AG08395 (cell line): ENCODE data around the gene UAP1L1.

Experiments
- DNase-seq: peaks from one replicate; pipeline ENCODE4 v3.0.0; 2012; ENCODE audit warnings: mixed read lengths, low spot score

The UAP1L1 gene

DNA sequence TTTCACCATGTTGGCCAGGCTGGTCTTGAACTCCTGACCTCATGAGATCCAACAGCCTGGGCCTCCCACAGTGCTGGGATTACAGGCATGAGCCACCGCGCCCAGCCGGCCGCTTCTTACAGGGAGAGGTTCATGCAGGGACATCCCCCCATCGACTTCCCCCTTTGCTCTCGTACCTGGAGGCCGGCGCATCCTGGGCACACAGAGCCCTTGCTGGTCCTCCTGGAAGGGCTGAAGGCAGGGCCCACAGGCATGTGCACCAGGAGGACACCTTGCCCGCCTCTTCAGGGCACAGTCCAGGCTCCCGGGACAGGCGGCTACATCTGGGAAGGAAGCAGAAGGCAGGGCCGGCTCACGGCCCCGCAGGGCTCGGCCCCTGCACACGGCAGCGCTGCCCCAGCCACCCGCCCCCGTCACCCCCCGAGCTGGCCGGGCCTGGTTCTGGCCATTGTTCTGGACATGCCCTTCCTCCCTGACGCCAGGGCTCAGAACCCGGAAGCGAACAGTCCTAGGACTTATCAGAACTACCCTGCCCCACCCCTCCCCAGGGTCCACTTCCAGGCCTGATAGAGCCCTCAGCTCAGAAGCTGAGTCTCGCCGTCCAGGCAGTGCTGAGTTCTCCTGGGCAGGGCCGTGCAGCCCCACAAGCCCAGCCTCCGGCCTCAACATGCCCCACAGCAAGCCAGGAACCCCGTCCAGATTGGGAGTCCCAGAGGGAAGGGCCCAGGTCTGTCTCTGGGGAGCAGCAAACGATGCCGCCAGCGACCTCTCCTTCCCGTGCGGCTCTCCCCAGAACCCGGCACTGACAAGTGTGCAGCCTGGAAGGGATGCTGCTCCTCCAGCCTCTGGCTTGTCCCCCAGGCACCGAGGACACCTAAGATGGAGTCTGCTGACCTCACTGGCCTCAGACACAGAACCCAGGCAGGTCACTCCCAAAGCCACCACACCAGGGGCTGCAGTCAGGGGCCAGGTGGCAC lies 34.3 kb upstream of the UAP1L1 start:
- DNase-seq: no peak

DNA sequence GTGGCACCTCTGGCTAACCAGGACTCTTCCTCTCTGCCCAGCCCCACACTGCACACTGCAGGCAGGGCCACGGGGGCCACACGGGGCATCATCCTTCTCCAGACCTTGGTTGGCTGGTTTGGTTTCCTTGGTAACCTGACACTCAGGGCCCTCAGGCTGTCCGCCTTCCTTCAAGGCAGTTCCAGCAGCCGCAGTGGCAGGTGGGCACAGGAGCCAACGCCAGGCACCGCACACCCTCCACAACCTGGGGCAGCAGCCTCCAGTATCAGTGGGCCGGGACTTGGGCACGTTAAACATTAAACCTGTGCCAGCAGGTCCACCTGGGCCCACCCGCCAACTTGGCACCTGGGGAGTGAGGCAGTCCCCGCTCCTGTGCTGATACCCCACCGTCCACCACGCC lies 33.3 kb upstream of the UAP1L1 start:
- DNase-seq: no peak

DNA sequence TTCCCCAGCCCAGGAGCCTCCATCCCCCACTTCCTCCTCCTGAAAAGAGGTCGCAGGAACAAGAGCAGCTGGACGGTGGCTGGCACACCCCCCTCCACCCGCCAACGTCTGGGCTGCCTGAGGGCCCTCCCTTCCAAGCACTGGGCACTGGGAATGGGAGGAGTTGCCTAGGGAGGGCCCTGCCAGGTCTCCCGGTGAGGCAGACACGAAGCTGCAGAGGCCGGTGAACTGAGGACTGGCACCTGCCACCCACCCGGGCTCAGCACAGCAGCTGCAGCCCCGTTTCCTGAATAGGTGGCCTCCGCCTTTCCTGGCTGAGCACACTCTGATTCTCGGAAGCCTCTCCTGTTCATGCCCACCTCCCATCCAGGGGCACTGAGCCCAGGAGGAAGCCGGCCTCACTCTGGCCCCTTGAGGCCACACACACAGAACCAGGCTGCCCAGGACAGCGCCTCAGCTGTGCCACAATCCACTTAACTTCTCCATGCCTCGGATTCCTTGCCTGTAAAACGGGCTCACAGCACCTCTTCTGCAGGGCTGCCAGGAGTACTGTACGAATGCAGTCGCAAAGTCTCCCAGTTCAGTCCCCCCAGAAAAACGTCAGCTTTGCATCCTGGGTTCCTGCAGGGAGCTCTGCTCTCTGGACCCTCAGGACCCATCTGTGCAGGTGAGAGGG lies 32.7 kb upstream of the UAP1L1 start:
- no peak for DNase-seq

DNA sequence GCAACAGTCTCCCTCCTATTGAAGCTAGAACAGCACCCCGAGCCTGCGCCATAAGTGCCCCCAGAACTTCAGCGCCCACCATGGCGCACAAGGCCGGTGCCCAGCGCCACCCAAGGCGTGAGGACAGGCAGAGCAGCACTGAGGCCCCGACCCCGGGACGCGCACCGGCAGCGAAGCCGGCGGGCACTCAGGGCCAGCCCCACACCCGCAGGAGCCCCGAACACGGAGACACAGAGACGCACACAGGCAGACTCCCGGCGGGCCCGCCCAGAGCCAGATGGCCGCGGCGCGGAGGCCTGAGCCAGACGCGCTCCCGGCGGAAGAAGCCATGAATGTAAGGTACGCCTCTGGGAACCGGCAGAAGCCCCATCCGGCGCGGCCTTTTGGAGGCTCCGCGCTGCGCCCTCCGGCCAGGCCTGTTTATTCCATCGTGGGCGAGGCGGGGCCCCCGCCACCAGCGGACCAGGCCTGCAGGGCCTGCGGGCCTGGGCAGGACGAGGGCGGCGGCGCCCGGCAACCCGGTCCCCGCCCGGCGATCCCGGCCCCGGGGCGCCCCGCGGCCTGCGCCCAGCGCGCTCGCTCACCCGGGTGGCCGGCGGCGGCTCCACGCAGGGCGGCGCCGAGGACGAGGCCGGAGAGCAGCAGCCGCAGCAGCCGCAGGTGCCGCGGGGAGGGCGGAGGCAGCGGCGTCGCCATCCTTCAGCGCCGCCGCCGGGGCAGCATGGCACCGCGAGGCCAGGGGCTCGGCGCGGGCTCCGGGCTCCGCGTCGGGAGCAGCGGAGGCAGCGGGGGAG lies 31.8 kb upstream of the UAP1L1 start:
- peak; percentile 62 for DNase-seq

DNA sequence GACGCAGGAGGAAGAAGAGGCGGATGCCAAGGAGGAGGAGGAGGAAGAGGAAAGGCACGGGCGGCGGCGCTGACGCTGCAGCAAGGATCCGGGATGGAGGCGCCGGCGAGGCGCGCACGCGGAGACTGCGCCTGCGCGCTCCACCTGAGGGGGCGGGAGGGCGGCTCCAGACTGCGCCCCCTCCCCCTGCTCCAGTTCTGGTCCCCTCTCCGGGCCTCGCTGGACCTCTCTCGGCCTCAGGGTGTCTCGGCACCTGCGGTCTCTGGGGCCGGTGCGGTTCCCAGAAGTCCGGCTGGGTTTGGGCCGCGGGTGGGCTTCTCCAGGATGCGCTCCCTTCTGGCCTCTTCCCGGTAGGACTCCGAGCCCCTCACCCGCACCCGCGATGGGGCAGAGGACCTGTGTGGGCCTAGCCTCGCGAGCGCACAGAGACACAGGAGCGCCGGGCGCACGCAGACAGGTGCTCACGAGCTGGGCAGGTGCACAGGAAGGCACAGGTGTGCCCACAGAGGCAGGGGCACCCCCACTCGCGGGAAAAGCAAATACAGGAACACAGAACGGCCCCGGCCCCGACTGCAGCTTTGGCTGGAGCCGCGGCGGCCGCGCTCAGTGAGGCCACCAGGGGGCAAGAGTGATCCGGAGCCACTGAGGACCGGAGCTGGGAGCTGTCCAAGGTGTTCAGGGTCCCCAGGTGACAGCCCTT lies 31.1 kb upstream of the UAP1L1 start, which contains the start of gene NPDC1:
TSS of gene NPDC1 (minus strand) at position 90 of the 700 bp plus-strand sequence. CDS start 188 bp downstream, outside the sequence.
- DNase-seq: peak; percentile 91

DNA sequence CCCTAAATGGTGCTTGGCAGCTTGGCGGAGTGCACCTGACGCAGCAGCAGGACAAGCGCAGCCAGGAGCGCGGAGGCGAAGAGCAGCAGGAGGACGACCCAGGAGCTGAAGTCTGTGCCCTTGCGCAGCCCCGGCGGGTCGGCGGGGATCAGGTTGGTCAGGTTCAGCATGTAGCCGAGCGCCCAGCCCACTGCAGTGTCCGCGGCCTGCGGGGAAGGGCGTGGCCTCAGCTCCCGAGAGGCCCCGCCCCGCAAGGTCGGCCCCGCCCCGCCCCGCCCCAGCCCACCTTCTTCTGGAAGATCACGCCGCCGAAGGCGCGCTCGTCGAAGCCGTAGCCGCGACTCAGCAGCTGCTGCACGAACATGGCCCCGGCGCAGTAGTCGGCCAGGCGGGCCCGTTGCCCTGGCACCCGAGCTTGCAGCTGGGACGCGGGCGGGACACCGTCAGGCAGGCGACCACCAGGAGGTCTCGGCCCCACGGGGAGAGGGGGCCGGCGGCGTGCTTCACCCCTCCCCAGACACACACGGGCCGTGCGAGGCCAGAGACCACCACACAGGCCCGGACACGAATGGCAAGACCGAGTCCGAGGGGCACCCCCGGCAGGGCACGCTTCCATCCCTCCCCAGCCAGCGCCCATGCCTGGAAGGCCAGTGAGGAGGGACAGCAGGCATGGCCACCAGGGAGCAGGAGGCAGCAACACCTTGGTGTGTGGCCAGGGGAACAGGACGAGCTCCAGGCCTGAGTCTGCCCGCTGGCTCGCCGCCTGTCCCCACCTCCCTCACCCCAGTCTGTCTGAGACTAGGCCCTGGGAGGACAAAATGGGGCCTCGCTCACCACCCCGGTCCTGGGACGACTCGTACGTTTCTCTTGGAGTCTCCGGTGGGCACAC lies 28.4 kb upstream of the UAP1L1 start:
- no peak for DNase-seq

DNA sequence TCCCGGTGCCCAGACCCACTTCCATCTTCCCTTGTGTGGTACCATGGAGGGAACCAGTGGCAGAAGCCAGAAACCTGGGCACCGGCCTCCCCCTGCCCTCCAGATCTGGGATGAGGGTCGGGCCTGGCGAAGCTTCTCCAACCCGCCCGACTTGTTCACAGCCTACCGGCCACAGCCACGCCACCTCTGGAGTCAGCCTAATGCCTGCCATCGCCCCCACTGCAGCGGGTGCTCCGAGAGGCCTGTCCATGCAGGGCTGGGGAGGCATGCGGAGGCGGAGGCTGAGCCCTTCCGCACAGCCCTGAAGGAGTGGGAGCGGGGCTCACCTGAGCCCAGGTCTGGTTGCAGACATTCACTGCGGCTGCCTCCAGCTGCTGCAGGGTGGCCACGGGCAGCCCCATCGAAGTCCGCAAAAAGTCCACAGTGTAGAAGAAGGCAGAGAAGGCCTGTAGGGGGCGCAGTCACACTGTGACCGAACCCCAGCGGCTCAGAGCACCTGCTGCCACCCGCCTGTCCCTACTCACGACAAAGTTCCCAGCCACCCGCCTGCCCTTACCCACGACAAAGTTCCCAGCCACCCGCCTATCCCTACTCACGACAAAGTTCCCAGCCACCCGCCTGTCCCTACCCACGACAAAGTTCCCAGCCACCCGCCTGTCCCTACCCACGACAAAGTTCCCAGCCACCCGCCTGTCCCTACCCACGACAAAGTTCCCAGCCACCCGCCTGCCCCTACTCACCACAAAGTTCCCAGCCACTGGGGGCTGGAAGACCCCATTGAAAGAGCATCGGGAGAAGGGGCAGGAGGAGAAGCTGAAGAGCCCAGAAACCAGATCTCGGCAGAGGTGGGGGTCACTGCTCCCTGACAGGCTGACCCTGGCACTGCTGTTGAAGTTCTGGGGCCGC lies 27.5 kb upstream of the UAP1L1 start:
- DNase-seq: peak; percentile 55

DNA sequence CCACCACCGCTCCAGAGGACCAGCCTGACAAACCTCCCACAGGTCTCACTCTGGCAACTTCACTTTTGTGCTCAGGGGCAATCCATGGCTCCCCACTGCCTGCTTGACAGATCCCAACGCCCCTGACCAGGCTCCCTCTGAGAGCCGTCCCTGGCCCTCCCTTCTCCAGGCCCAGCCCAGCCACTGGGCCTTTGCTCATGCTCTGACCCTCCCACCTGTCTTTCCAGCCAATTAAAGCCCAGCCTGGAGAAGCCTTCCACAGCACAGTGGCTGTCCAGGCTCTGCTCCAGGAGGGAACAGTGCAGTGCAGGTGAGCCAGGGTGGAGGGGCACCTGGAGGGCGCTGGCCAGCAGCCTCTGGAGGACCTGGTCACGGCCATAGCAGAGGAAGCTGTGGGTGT lies 26.7 kb upstream of the UAP1L1 start:
- no peak for DNase-seq

DNA sequence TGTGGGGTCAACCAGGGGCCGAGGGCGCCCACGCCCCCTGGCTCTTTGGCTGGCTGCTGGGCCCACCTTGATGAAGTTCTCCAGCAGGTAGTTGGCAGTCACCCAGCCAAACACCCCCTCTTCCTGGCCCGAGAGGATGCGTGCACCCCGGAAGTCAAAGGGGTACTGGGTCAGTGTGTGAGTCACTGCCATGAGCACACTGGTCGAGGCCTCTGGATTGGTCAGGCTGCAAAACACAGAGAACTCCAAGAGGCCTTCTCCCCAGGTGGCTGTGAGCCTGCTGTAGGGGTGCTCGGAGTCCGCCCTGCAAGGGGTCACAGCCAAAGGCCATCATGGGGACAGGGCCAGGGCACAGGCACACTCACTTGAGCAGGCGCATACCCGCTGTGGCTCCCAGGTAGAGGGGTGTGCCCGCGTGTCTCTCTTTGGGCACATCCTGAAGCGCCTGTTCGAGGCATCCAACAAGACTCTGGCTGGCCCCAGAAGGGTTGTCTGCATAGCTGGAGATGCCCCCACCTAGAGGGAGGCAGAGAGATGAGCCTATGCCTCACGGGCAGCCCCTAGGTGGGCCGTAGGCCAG lies 26.1 kb upstream of the UAP1L1 start:
- DNase-seq: no peak

DNA sequence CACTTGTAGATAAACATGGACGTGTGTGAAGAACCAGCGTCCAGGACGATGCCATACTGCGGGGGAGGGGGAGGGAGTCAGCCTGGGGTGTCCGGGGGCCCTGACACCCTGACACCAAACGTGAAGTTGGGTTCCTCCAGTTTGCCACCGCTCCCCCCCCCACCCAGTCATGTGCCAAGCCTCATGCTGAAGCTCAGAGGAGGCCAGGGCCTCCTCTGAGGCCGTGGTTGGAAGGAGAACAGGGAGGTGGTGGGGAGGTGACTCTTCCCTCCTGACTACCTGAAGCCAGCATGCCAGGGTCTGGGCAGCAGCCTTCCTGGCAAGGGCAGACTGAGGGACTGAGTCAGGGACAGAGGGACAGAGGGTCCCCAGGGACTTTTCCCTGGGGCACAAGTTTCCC lies 25.0 kb upstream of the UAP1L1 start:
- no peak for DNase-seq

DNA sequence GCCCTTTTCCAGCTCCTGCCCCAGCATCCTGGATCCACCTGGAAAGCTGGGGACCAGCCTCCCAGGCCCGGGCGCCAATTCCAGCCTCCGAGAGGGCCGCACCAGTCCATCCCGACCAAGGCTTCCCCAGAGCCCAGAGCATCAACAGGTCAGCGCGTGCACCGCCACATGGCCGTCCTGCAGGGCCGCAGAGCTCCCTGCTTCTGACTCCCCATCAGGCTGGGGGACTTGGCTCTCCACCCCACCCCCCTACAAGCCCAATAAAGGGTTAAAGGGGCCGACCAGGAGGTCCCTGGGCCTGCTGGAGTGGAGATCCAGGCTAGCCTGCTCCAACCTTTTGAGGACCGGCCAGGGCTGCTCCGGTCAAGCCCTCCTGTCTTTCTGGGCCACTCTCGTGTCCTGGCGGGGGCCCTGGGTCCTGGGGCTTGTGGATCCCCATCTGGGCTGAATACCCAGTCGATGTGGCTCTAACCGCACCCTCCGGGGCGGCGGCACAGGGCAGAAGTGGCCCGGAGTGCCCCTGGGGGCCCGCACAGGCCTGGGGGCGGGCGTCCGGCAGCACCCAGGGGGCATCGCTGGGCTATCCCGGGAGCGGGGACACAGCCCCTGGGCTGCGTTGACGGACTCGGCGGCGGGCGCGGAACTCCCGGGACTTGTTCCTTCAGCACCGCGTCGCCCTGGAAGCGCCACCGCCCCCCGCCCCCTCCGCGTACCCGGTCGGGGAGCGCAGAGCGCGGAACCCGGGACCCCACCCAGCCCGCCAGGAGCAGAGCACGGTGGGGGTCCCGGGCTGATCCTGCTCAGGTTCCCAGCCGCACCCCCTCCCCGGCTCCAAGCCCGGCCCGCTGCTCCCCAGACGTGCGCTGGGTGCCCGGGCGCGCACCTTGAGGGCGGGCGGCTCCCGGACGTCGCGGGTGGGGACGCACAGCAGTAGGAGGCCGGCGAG lies 24.0 kb upstream of the UAP1L1 start:
- no peak for DNase-seq

DNA sequence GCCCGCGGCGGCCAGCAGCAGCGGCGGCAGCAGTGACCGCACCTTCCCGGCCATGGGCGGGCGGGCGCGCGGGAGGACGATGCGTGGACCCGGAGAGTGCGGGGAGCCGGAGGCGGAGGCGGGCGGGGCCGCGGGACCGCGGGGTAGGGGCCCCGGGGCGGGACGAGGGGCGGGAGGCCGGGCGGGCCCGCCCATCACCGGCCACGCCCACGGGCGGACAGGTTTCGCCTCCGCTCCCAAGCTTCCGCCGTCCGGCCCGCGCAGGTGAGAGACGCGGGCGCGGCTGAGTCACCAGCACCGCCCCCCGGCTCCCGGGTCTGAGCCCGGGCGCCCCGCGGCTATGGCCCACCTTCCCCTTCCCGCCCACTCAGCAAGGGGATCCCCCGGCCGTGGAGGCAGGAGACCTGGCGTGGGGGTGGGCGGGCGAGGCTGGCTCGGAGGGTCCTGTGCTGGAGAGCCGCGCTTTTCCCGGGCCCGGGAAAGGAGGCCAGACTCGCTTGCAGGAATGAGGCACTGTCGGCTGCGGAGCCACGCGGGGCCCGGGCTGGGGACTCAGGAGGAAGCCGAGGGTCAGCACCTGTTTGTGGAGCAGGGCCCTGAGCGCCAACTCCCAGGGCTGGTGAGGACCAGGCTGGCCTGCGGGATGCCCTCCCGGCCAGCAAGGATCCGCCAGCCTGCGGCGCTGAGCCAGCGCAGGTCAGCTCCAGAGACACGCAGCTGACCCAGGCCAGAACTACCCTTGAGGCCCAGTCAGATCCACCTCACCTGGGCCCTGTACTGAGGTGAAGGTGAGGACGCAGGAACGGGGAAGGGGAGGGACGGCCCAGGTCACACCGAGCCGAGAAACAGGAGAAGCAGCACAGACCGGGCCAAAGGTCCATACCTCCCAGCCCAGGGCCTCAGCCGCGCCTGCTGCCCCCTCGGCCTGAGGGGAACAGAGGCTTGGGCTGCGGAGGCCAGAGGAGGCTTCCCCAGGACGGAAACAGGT lies 23.1 kb upstream of the UAP1L1 start, which contains the start of gene ENTPD2:
TSS of gene ENTPD2 (minus strand) at position 118 of the 988 bp plus-strand sequence. CDS start at position 54, 64 bp downstream.
- no peak for DNase-seq

DNA sequence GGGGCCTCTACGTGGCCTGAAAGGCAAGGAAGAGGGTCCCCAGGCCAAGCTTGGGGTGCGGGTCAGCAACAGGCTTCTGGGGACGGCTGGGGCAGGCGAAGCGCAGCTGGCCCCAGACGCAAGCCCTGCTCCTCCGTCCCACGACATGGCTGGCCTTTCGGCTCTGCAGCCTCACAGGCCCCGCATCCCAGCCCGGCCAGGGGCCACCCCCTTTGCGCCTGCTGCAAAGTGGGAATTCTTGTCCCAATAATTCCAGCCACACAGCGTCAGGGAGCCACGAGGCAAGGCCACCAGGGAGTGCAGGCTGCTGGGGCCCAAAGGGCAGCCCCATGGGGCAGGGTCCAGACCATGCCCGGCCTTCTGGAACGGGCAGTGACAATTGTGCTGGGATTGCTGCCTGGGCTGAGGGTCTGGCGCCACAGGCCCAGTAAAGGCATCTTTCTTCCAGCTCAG lies 22.4 kb upstream of the UAP1L1 start:
- no peak for DNase-seq

DNA sequence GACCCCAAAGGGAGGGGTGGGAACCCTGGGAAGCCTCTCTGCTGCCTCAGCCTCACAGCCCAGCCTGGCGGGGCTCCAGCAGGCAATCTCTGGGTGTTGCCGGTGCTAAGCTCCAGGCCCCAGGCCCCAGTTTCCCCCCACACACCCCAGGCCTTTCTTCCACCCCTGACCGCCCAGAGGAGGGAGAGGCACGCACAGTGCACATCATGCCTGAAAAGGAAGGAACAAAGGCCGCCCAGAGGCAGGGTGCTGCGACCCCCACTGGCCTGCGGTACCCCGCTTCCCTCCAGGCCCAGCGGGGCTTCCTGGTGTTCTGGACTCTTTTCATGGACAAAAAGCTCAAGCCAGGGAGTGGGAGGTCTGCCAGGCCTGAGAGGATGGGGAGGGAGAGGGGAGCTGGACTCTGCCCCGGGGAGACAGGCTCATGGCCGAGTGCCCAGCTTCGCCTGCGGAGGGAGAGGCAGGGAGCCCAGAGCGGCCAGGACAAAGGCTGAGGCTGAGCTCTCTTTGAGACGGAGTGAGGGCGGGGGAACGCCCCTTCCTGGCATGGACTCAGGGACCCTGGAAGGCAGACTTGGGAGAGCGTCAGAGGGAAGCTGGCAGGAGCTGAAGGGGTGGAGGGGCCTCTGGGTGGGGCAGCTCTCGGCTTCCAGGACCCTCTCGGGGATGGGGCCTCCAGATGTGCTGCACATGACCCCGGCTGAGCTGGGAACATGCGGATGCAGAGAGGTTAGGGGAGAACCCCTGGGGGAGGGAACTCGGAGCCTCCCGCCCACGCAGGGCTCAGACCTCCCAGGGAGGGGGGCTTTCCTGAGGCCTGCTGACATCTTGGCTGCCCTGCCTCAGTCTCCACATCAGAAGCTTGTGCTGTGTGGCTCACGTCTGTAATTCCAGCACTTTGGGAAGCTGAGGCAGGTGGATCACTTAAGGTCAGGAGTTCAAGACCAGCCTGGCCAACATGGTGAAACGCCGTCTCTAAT lies 21.6 kb upstream of the UAP1L1 start:
- DNase-seq: peak; percentile 67

DNA sequence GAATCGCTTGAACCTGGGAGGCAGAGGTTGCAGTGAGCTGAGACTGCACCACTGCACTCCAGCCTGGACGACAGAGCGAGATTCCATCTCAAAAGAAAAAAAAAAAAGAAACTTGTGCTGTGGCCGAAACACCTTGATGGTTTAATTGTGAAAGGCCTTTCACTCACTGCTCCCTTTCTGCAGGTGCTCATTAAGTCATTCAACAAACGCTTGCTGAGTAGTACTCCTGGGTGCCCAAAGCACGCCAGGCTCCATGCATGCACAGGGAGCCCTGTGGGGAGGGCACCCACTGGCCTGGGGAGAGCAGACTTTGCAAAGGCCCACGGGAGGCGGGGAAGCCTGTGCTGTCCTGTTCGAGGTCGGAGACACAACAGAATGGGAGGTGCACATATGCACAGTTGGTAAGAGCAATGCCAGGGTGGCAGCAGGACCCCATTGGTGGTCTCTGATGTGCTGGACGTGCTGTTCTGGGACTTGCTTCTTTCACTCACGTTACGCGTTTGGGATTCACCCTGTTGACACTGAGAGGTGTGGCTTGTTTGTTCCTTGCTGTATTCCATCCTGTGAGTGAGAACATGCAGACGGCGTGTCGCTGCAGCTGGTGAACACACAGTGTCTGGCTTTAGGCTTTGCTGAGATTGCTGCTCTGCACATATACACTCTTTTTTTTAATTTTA lies 20.4 kb upstream of the UAP1L1 start:
- no peak for DNase-seq
